Measurements from ENCODE around the gene SH3PXD2B.
A peak's percentile ranks its signal among the peaks of the same experiment; 100 is the strongest.
"Not testable (repeated sequence)": the region's sequence is repeated elsewhere in the genome, so short reads cannot be mapped to it uniquely, and the experiment has no call there.

The SH3PXD2B gene

GRCh38 chr5:172370648-172371545, 83.4 kb downstream of the SH3PXD2B start:
- Mint-ChIP-seq H3K4me3 (no peak overlapping the region), H3K36me3 (ENCODE audit: low read depth) (peaks cover 72% of the 10 kb centered on the region), H3K4me1 (no peaks in the 10 kb centered on the region), H3K27ac (no peak overlapping the region), H3K9me3 (peaks cover 23% of the 10 kb centered on the region), H3K27me3 (ENCODE audit: low read depth) (no peaks in the 10 kb centered on the region)
- peak; percentile 41 to 48 (median 44) for TF ChIP-seq CTCF (IDR thresholded peaks at IDR 0.05; ENCODE audit: unreplicated experiment in 3 of 3)

GRCh38 chr5:172370237-172370640, 84.1 kb downstream of the SH3PXD2B start:
- H3K4me1 Mint-ChIP-seq = no peaks in the 10 kb centered on the region
- no peak for TF ChIP-seq CTCF (IDR thresholded peaks at IDR 0.05; ENCODE audit: unreplicated experiment in 3 of 3)
- peaks cover 21% of the 10 kb centered on the region for H3K9me3 Mint-ChIP-seq
- H3K4me3 Mint-ChIP-seq = no peak overlapping the region
- H3K36me3 Mint-ChIP-seq (ENCODE audit: low read depth) = peaks cover 72% of the 10 kb centered on the region
- H3K27me3 Mint-ChIP-seq (ENCODE audit: low read depth) = no peaks in the 10 kb centered on the region
- H3K27ac Mint-ChIP-seq = no peak overlapping the region

GRCh38 chr5:172368699-172369098, 85.6 kb downstream of the SH3PXD2B start:
- not testable (repeated sequence) for H3K4me1 Mint-ChIP-seq; H3K27ac Mint-ChIP-seq; H3K4me3 Mint-ChIP-seq; H3K27me3 Mint-ChIP-seq (ENCODE audit: low read depth)
- Mint-ChIP-seq H3K36me3 (ENCODE audit: low read depth) (peaks cover 70% of the 10 kb centered on the region), H3K9me3 (peaks cover 20% of the 10 kb centered on the region)

GRCh38 chr5:172365948-172366608, 88.2 kb downstream of the SH3PXD2B start:
- no peak overlapping the region for H3K4me3 Mint-ChIP-seq
- H3K27ac Mint-ChIP-seq = no peak overlapping the region
- H3K27me3 Mint-ChIP-seq (ENCODE audit: low read depth) = peaks cover 4% of the 10 kb centered on the region
- H3K36me3 Mint-ChIP-seq (ENCODE audit: low read depth) = peaks cover 70% of the 10 kb centered on the region
- peaks cover 6% of the 10 kb centered on the region for H3K9me3 Mint-ChIP-seq
- TF ChIP-seq CTCF (IDR thresholded peaks at IDR 0.05; ENCODE audit: unreplicated experiment in 3 of 3) = no peak
- H3K4me1 Mint-ChIP-seq = no peaks in the 10 kb centered on the region

GRCh38 chr5:172364773-172365172, 89.6 kb downstream of the SH3PXD2B start:
- peaks cover 68% of the 10 kb centered on the region for H3K36me3 Mint-ChIP-seq (ENCODE audit: low read depth)
- no peak for TF ChIP-seq CTCF (IDR thresholded peaks at IDR 0.05; ENCODE audit: unreplicated experiment in 3 of 3)
- no peak overlapping the region for H3K27ac Mint-ChIP-seq
- no peak overlapping the region for H3K4me3 Mint-ChIP-seq
- H3K27me3 Mint-ChIP-seq (ENCODE audit: low read depth) = peaks cover 4% of the 10 kb centered on the region
- H3K9me3 Mint-ChIP-seq = no peaks in the 10 kb centered on the region
- H3K4me1 Mint-ChIP-seq = no peaks in the 10 kb centered on the region

- H3K4me1 Mint-ChIP-seq = peaks cover 4% of the 10 kb centered on the region
Observed at GRCh38 chr5:172362755-172363154, 91.6 kb downstream of the SH3PXD2B start.

More at GRCh38 chr5:172362755-172363154, 91.6 kb downstream of the SH3PXD2B start:
- H3K4me3 Mint-ChIP-seq = no peak overlapping the region
- no peaks in the 10 kb centered on the region for H3K9me3 Mint-ChIP-seq
- H3K27me3 Mint-ChIP-seq (ENCODE audit: low read depth) = peaks cover 9% of the 10 kb centered on the region
- peaks cover 78% of the 10 kb centered on the region for H3K36me3 Mint-ChIP-seq (ENCODE audit: low read depth)
- TF ChIP-seq CTCF (IDR thresholded peaks at IDR 0.05; ENCODE audit: unreplicated experiment in 3 of 3) = no peak
- no peak overlapping the region for H3K27ac Mint-ChIP-seq

Data from nephron (organoid).